ENCODE measurements around the gene SPIB. TPM values are rescaled to one million over a fixed set of nuclear protein-coding genes. Genes with fewer than 3 reads are reported as not detected.

Gene SPIB
- total and polyA plus RNA-seq, 2 of the 4 experiments (the other 2 are of a cell fraction), result not detected

GRCh38 chr19:50461066-50461875 is 42.5 kb downstream of the SPIB start:
- Histone ChIP-seq H4K8ac (ENCODE audit: low read depth in 2 of 2, low read length in 2 of 2) (no peak overlapping the region), H3K56ac (ENCODE audit: extremely low read depth, insufficient read depth, low read length) (no peak overlapping the region), H3K79me1 (ENCODE audit: low read depth in 1 of 2, low read length in 2 of 2) (no peaks in the 10 kb centered on the region), H3K36me3 (ENCODE audit: control insufficient read depth, insufficient read depth, low read length) (no peaks in the 10 kb centered on the region), H4K5ac (ENCODE audit: low read depth, low read length) (no peak overlapping the region), H4K20me1 (ENCODE audit: insufficient read depth, low read length) (no peaks in the 10 kb centered on the region), H3K9me3 (ENCODE audit: control insufficient read depth, insufficient read depth, low read length) (no peaks in the 10 kb centered on the region), H3K4me1 (ENCODE audit: control insufficient read depth, insufficient read depth, low read length) (no peaks in the 10 kb centered on the region), H3K4ac (ENCODE audit: low read depth, low read length) (no peak overlapping the region), H3K9ac (ENCODE audit: low read depth, low read length) (no peak overlapping the region), H3K27me3 (ENCODE audit: control insufficient read depth, insufficient read depth, low read length) (peaks cover 14% of the 10 kb centered on the region; the same call in 1 of the 2 replicates), H2AFZ (replicated peaks; ENCODE audit: low read length, poor library complexity) (peak overlapping the region; percentile 77), H3K18ac (ENCODE audit: low read depth, low read length) (no peak overlapping the region), H2AK9ac (replicated peaks; ENCODE audit: low read depth, low read length, poor library complexity) (no peak overlapping the region), H3K4me2 (ENCODE audit: low read depth, low read length) (no peak overlapping the region), H3K27ac (ENCODE audit: insufficient read depth, low read length) (no peak overlapping the region), H2BK5ac (ENCODE audit: low read depth, low read length, poor library complexity, severe bottlenecking) (no peak overlapping the region), H2AK5ac (ENCODE audit: low read depth, low read length) (no peak overlapping the region), H2BK120ac (ENCODE audit: low read depth, low read length) (no peak overlapping the region), H3K9me1 (ENCODE audit: insufficient read depth, low read length) (no peaks in the 10 kb centered on the region), H3K23ac (ENCODE audit: low read depth, low read length) (no peak overlapping the region), H2BK15ac (ENCODE audit: low read depth, low read length) (no peak overlapping the region), H2BK20ac (ENCODE audit: low read depth, low read length) (no peak overlapping the region), H3K14ac (replicated peaks; ENCODE audit: low read depth, low read length) (no peak overlapping the region), H4K91ac (ENCODE audit: insufficient read depth, low read depth, low read length) (no peak overlapping the region), H3K4me3 (ENCODE audit: insufficient read depth, low read depth, low read length) (no peak overlapping the region)
- intact Hi-C loops (cut with micrococcal nuclease) (loop anchor here (1.0 kb wide), 2 partner anchors 93 to 104 kb away; no protein-coding TSS in a partner anchor), in situ Hi-C loops (cut with MboI; ENCODE audit: low sequenced_read_pairs) (loop anchor here (5.0 kb wide), 1 partner anchor 94 kb away; the partner anchor contains the start of gene NAPSA), dilution Hi-C loops (cut with HindIII; ENCODE audit: low sequenced_read_pairs, unreplicated experiment) (no loop called here)
- ChIA-PET CTCF (interaction anchor here (0.6 to 2.3 kb wide), 6 partner anchors 12 to 314 kb away, joined by 3 to 8 read pairs (median 5); partner anchors contain the start of gene POLD1), POLR2A (ENCODE audit: unreplicated experiment) (no interaction called here)
- no TSS peak for BruUV-seq (replicated peaks)
- ATAC-seq (ENCODE audit: low read depth) (peak; percentile 91), DNase-seq (peak; percentile 64)
- 41% methylated on average over 6 of the region's 28 CpGs; no CpG with 5 or more reads in 1 of the 2 experiments for WGBS, 2 experiments (ENCODE audit: extremely low coverage in 2 of 2, insufficient read length in 1 of 2)
- TF ChIP-seq FOS (IDR thresholded peaks at IDR 0.05; ENCODE audit: low read depth, low read length) (no peak), SMC3 (IDR thresholded peaks at IDR 0.05; ENCODE audit: low read depth, low read length) (peak; percentile 75), CTCF (conservative IDR thresholded peaks at IDR 0.05; ENCODE audit: low read depth, low read length) (peak; percentile 84), RAD21 (IDR thresholded peaks at IDR 0.05; ENCODE audit: low read length) (peak; percentile 80), CHD1 (IDR thresholded peaks at IDR 0.05; ENCODE audit: low read depth, low read length) (no peak)
